Subcutaneous abdominal adipose tissue (tissue), 5 donors: ENCODE data around the gene STEAP1.
"Not testable (repeated sequence)": the region's sequence is repeated elsewhere in the genome, so short reads cannot be mapped to it uniquely, and the experiment has no call there.

Source experiments
- H3K27ac ChIP-seq: one replicate; pipeline ENCODE4 v1.7.0; 2013; ENCODE audit warnings: low read depth, mild to moderate bottlenecking, inconsistent platforms, low read length, moderate library complexity
- H3K27me3 ChIP-seq, 5 donors: one replicate each; pipeline ENCODE4 v1.7.0; 2013; ENCODE audit warnings: low read length in 5 of 5, inconsistent platforms in 1 of 5; ENCODE audit not compliant: control insufficient read depth in 5 of 5, insufficient read depth in 4 of 5
- H3K36me3 ChIP-seq, 5 donors: one replicate each; pipeline ENCODE4 v1.7.0; 2013; ENCODE audit warnings: low read length in 5 of 5; ENCODE audit not compliant: control insufficient read depth in 5 of 5, insufficient read depth in 5 of 5
- H3K4me1 ChIP-seq, 5 donors: one replicate each; pipeline ENCODE4 v1.7.0; 2013; ENCODE audit warnings: low read length in 5 of 5, mild to moderate bottlenecking in 3 of 5, moderate library complexity in 1 of 5; ENCODE audit not compliant: control insufficient read depth in 5 of 5, insufficient read depth in 5 of 5
- H3K4me3 ChIP-seq, 5 donors: one replicate each; pipeline ENCODE4 v1.7.0; 2013; ENCODE audit warnings: low read length in 5 of 5, low read depth in 1 of 5
- H3K9ac ChIP-seq, 5 donors: one replicate each; pipeline ENCODE4 v1.7.0; 2013; ENCODE audit warnings: low read length in 5 of 5, mild to moderate bottlenecking in 4 of 5, moderate library complexity in 3 of 5
- H3K9me3 ChIP-seq, 5 donors: one replicate each; pipeline ENCODE4 v1.7.0; 2013; ENCODE audit warnings: low read length in 5 of 5; ENCODE audit not compliant: control insufficient read depth in 5 of 5
- donor health status: healthy.
- donor health status: healthy.
- donor health status: healthy.
- donor health status: healthy.
- donor health status: healthy.

Gene STEAP1

DNA sequence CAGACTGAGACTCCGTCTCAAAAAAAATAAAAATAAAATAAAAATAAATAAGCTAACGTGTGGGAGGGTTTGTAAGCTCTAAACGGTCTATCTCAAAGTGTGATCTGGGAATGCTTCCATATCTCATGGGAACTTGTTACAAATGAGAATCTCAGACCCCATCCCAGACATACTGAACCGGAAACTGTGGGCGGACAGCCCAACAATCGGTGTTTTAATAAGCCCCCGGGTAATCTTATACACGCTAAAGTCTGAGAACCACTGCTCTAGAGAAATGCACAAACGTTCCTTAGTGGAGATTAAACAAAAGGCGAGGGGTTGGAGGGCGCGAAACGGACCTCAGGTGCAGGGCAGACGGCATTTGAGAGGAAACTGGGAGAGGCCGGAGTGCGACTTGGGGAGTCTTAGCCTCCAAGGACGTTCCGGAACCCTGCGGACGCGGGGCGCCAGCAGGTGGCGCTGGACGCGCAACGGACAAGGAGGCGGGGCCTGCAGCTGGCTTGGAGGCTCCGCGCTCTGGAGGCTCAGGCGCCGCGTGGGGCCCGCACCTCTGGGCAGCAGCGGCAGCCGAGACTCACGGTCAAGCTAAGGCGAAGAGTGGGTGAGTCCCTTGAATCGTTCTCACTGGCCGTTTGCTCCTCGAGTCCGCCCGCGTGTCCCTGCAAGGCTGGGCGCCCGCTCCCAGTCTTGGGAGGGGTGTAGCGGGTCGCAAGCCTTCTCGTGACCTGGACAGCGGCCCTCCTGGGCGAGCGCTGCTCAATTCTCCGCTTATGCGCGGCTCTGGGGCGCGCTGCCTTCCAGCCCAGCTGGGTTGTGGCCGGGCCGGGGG, at the start of gene STEAP1:
STEAP1 (plus strand) TSS at position 527 of the 829 bp plus-strand sequence. CDS start 5,320 bp downstream, outside the sequence.
- H3K4me3 ChIP-seq: peak within 1 kb of the TSS; percentile 62 to 75 (median 68)
- peak within 1 kb of the TSS; percentile 63 to 82 (median 71) for H3K9ac ChIP-seq
- peak within 1 kb of the TSS; percentile 93 for H3K27ac ChIP-seq
- H3K4me1 ChIP-seq: peaks cover 0 to 13% (median 6%) of the 10 kb centered on the region in 5 donors
- H3K27me3 ChIP-seq, H3K36me3 ChIP-seq, H3K9me3 ChIP-seq: not testable (repeated sequence)

- H3K27me3 ChIP-seq, H3K36me3 ChIP-seq, H3K9ac ChIP-seq, H3K27ac ChIP-seq, H3K9me3 ChIP-seq, H3K4me3 ChIP-seq: not testable (repeated sequence)
- peaks cover 0 to 17% (median 13%) of the 10 kb centered on the region in 5 donors for H3K4me1 ChIP-seq
Measured at GRCh38 chr7:90114972-90115371, 39.3 kb upstream of the STEAP1 start.

GRCh38 chr7:90118551-90119177, 35.6 kb upstream of the STEAP1 start:
- peak overlapping the region in 4 of 5 donors; percentile 40 to 69 (median 61) for H3K4me3 ChIP-seq
- H3K36me3 ChIP-seq, H3K9me3 ChIP-seq, H3K27ac ChIP-seq, H3K9ac ChIP-seq, H3K27me3 ChIP-seq: not testable (repeated sequence)
- H3K4me1 ChIP-seq: peaks cover 0 to 17% (median 13%) of the 10 kb centered on the region in 5 donors

GRCh38 chr7:90119178-90119971, 34.9 kb upstream of the STEAP1 start:
- Histone ChIP-seq H3K4me3 (peak overlapping the region; percentile 50 to 69 (median 63)), H3K9me3 (no peaks in the 10 kb centered on the region), H3K9ac (no peak overlapping the region), H3K4me1 (peaks cover 0 to 17% (median 13%) of the 10 kb centered on the region in 5 donors), H3K27me3 (peaks cover 0 to 4% (median 0%) of the 10 kb centered on the region in 5 donors), H3K27ac (no peak overlapping the region), H3K36me3 (no peaks in the 10 kb centered on the region)

DNA sequence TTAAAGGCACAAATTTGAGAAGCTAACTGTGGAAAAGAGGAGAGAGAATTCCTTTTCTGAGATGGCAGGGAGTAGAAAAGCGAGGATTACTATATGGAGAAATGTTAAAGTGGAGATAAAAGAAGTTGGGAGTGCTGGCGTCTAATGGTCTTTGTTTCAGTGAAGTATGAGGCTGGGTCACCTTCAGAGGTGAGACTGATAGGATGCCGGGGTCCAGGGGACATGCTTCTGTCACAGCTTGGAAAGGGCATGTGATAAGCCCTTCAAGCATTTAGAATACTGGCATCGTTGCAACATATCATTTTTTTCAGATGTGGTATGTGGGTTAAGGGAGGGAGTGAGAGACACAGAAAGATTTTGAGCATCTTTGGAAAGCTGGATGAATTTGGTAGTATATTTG, 34.1 kb upstream of the STEAP1 start:
- not testable (repeated sequence) for H3K9ac ChIP-seq, H3K36me3 ChIP-seq, H3K27me3 ChIP-seq, H3K9me3 ChIP-seq, H3K27ac ChIP-seq, H3K4me3 ChIP-seq
- H3K4me1 ChIP-seq: peaks cover 0 to 17% (median 13%) of the 10 kb centered on the region in 5 donors

- H3K27me3 ChIP-seq: not testable (repeated sequence)
Measured at GRCh38 chr7:90131746-90132145, 22.5 kb upstream of the STEAP1 start.

DNA sequence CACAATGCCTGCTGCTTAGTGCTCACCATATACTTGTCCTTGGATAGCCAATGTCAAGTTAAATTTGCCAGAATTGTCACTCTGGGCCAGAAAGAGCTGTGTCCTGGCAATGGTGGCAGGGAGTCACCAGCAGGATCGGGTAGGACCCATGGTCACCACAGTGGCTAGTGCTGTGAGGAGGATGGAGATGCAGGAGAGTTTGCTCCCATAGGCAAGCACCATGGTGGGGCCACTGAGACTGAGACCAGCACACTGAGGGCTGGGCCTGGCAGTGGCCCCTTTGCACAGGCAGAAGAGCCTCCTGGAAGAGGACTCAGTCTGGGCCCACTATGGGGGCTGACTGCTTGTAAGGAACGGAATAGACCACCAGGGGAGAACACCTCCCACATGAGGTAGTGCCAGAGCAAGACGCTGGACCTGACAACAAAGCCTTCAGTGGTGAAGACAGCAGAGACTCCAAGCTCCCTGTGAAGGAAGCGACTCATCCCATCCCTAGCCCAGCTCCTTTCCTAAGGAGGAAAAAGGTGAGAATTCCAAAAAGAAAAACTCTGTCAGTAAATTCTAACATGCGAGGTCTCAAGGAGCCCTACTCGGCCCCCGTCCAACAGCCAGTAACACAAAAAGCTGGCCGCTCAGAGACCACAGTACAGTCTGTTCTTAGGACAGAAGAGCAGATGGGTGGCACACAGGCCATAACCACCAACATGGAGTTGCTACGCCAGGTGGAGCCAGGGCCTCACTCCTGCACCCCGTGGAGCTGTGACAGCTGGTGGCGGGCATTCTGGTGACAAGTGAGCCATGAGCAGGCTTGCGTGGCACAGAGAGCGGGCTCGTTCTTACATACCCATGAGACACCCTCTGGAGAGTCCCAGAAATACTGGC, 6.9 kb upstream of the STEAP1 start:
- H3K9me3 ChIP-seq, H3K9ac ChIP-seq, H3K27me3 ChIP-seq, H3K27ac ChIP-seq, H3K4me3 ChIP-seq, H3K36me3 ChIP-seq, H3K4me1 ChIP-seq: not testable (repeated sequence)

More at GRCh38 chr7:90131746-90132145, 22.5 kb upstream of the STEAP1 start:
- not testable (repeated sequence) for H3K9ac ChIP-seq, H3K9me3 ChIP-seq, H3K36me3 ChIP-seq, H3K4me3 ChIP-seq, H3K4me1 ChIP-seq, H3K27ac ChIP-seq

DNA sequence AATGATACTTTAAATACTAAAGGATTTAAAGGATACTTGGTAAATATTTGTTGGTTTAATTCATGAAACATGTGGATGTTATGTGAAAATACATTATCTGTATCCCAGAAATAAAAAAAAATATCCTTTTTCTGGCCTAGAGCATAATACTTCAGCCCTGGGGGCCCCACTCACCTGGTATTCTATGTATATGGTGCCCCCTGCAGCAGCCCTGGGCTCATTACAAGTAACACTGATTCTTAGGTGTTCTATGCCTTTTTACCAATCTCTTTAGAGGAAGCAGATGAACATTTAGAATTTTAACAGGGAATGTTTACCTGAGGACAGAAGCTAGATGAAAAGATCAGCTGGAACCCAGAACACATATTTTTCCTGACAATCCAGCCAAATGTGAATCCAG, 4.8 kb upstream of the STEAP1 start:
- H3K4me3 ChIP-seq, H3K9ac ChIP-seq, H3K27me3 ChIP-seq, H3K36me3 ChIP-seq, H3K9me3 ChIP-seq, H3K4me1 ChIP-seq, H3K27ac ChIP-seq: not testable (repeated sequence)

GRCh38 chr7:90151884-90152283, 2.4 kb upstream of the STEAP1 start:
- H3K4me1 ChIP-seq: peaks cover 0 to 13% (median 6%) of the 10 kb centered on the region in 5 donors
- H3K9ac ChIP-seq, H3K27me3 ChIP-seq, H3K36me3 ChIP-seq, H3K9me3 ChIP-seq, H3K4me3 ChIP-seq, H3K27ac ChIP-seq: not testable (repeated sequence)
